Cardiac fibroblast (primary cell): ENCODE results near the gene TMEM37.

Experiments
- DNase-seq, 2 donors: peaks; one replicate each; pipeline versions ENCODE4 v3.0.0 to v3.0.0-alpha.2; 2010; ENCODE audit warnings: low read depth in 2 of 2
- H3K4me3 ChIP-seq, 2 donors: replicated peaks in 1 of 2; 1 replicate in 1 of 2; 2 replicates in 1 of 2; pipeline ENCODE4 v1.5.1; 2011; ENCODE audit warnings: low read depth in 2 of 2, low read length in 2 of 2, mild to moderate bottlenecking in 2 of 2, moderate library complexity in 1 of 2
- CTCF ChIP-seq: IDR thresholded peaks from one replicate; pipeline ENCODE4 v1.5.1; 2011; ENCODE audit warnings: low read depth, mild to moderate bottlenecking, low read length, inconsistent platforms

Gene TMEM37

DNA sequence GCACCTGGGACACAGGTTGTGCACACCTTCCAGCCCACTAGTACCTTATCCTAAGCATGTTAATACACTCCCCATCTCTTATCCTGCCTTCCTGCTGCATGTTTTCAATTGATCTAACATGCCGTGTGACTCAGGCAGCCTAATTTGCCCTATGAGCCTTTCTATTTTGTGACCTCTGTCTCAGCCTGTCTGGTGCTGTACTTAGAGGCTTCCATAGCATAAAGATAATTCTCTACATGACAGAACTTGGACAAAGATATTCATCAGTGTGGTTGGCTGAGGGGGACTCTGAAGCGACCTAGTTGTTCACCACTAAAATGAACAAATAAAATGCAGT lies 8.6 kb upstream of the TMEM37 start:
- no peak overlapping the region for H3K4me3 ChIP-seq
- TF ChIP-seq CTCF: no peak
- no peak for DNase-seq

- no peak for TF ChIP-seq CTCF
- H3K4me3 ChIP-seq: no peak overlapping the region
- DNase-seq: no peak
Observed at GRCh38 chr2:119423811-119424210, 7.8 kb upstream of the TMEM37 start.

DNA sequence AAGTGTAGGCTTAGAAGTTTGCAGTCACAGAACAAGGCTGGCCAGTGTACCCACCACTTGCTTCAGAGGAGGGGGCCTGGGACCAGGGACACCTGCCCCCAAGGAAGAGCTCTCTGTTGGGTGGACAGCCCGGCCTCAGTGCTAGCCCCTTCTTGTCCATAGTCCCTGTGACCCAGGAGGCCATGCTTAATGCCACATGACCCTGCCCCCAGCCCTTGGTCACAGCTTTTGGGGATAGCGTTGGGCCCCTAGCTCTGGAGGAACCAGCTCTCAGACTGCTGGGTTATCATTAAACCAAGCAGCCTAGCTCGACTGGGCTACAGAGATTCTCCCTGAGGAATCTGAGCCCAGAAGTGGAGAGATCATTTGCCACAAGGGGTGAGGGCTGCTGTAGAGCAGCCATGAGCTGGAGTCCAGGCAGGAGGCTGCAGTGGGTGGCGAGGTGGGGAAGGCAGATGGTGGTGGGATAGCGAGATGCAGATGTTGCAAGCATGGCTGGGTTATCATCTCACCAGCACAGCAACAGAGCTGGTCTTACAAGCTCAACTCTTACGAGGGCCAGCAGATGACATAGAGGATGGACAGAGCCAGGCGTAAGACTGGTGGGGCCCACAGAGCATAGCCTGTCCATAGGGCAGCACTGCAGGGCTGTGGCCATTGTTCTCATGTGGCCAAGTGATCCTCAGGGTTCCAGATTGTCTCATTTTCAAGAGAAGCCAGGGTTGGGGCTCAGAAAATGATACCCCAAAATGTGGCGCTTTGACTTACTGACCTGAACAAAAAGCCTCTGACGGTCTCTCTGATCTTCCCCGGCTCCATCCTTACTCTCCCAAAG lies 7.2 kb upstream of the TMEM37 start:
- no peak for DNase-seq
- H3K4me3 ChIP-seq: no peak overlapping the region
- no peak for TF ChIP-seq CTCF

- no peak for TF ChIP-seq CTCF
- DNase-seq: no peak
Observed at GRCh38 chr2:119425119-119425405, 6.6 kb upstream of the TMEM37 start.

DNA sequence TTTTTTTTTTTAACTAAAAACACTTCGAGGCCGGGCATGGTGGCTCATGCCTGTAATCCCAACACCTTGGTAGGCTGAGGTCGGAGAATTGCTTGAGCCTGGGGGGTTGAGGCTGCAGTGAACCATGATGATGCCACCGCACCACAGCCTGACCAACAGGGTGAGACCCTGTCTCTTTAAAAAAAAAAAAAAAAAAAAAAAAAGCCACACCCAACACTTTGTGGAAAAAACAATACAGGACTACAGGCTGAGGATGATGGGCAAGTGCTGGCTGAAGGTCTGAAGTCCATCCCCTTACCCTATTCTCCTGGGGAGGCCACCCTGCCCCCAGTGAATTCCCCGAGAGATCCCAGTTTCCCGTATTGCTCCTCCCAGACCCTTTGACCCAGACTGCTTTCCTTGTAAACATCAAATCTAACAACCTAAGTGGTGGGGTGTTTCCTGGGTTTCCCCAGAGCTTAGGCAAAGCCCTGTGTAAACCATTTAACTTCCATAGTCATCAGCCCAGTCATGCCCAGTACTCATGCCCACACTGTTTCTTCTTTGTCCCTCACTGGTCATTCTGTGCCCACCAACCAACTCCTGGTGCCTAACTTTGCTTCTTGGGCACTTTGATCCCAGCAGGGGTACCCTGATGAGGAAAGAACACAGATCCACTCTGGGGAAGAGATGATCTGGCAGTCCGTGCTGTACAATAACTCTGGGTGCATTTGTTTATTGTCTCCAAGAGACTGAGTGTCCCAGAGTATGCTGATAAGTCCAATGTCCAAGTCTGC lies 5.8 kb upstream of the TMEM37 start:
- no peak for TF ChIP-seq CTCF
- no peak overlapping the region for H3K4me3 ChIP-seq
- DNase-seq: peak in 1 of 2 donors; percentile 45

More at GRCh38 chr2:119425119-119425405, 6.6 kb upstream of the TMEM37 start:
- no peak overlapping the region for H3K4me3 ChIP-seq

DNA sequence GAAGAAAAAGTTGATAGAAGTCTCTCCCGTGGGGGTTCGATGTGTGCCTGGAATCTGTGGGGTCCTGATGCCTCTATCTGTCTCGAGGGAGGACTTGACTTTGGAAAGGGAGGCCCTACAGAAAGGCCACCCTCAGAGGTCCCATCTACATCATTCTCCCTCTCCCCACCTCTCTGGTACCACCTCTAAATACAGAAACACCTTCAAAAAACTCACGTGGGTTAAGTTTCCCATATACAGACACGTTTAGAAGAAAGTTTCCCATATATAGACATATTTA lies 5.3 kb upstream of the TMEM37 start:
- TF ChIP-seq CTCF: no peak
- H3K4me3 ChIP-seq: no peak overlapping the region
- DNase-seq: no peak
